ENCODE measurements around the gene FBXO34.

Gene FBXO34

GRCh38 chr14:55270832-55271571, at the start of gene FBXO34:
Gene FBXO34, plus strand, starts transcription at chr14:55271421. Its CDS starts 78,970 bp downstream, at chr14:55350391.
- peak within 1 kb of the TSS; percentile 92 for H3K4me3 Mint-ChIP-seq
- no peaks in the 10 kb centered on the region for H3K9me3 Mint-ChIP-seq
- H3K36me3 Mint-ChIP-seq (ENCODE audit: low read depth): no peaks in the 10 kb centered on the region

GRCh38 chr14:55221968-55222367, 49.3 kb upstream of the FBXO34 start:
- Mint-ChIP-seq H3K9me3 (peaks cover 9% of the 10 kb centered on the region), H3K27ac (no peak overlapping the region), H3K4me3 (no peak overlapping the region), H3K4me1 (ENCODE audit: low read depth) (no peaks in the 10 kb centered on the region), H3K36me3 (ENCODE audit: low read depth) (peaks cover 4% of the 10 kb centered on the region), H3K27me3 (peaks cover 4% of the 10 kb centered on the region)

More at GRCh38 chr14:55270832-55271571, at the start of gene FBXO34:
- Mint-ChIP-seq H3K27ac (peak within 1 kb of the TSS; percentile 94), H3K4me1 (ENCODE audit: low read depth) (peaks cover 43% of the 10 kb centered on the region), H3K27me3 (no peaks in the 10 kb centered on the region)

DNA sequence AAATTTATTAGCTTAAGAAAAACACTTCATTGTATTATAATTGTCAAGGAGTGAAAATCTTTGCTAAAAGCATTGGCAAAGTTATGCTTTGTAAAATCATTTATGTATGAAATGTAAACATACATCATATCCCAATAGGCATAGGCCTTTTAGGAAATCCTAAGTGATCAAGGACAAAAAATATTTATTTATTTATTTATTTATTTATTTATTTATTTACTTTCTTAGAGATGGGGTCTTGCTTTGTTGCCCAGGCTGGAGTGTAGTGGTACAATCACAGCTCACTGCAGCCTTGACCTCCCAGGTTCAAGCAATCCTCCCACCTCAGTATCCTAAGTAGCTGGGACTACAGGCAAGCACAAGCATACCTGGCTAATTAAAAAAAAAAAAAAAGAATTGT, 47.9 kb upstream of the FBXO34 start:
- no peaks in the 10 kb centered on the region for H3K4me1 Mint-ChIP-seq (ENCODE audit: low read depth)
- H3K36me3 Mint-ChIP-seq (ENCODE audit: low read depth): peaks cover 8% of the 10 kb centered on the region
- H3K27me3 Mint-ChIP-seq: peaks cover 8% of the 10 kb centered on the region
- H3K9me3 Mint-ChIP-seq: peaks cover 9% of the 10 kb centered on the region
- H3K4me3 Mint-ChIP-seq: no peak overlapping the region
- H3K27ac Mint-ChIP-seq: no peak overlapping the region

DNA sequence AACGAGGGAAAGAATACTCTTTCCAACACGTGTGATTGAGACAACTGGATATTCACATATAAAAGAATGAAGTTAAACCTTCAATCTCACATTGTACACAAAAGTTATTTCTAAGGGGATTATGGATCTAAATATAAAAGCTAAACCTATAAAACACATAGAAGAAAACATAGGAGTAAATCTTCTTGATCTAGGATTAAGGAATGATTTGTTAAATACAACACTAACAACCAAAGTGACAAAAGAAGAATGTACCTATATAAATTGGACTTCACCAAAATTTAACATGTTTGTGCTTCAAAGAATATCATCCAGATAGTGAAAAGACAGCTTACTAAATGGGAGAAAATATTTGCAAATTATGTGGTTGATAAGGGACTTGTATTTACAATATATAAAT, 43.0 kb upstream of the FBXO34 start:
- H3K36me3 Mint-ChIP-seq (ENCODE audit: low read depth): peaks cover 8% of the 10 kb centered on the region
- H3K27me3 Mint-ChIP-seq: peaks cover 17% of the 10 kb centered on the region
- H3K4me3 Mint-ChIP-seq: no peak overlapping the region
- H3K9me3 Mint-ChIP-seq: peaks cover 9% of the 10 kb centered on the region
- H3K27ac Mint-ChIP-seq: no peak overlapping the region
- no peaks in the 10 kb centered on the region for H3K4me1 Mint-ChIP-seq (ENCODE audit: low read depth)

GRCh38 chr14:55233591-55233990, 37.6 kb upstream of the FBXO34 start:
- no peak overlapping the region for H3K4me3 Mint-ChIP-seq
- no peaks in the 10 kb centered on the region for H3K9me3 Mint-ChIP-seq
- peaks cover 24% of the 10 kb centered on the region for H3K27me3 Mint-ChIP-seq
- no peaks in the 10 kb centered on the region for H3K4me1 Mint-ChIP-seq (ENCODE audit: low read depth)
- no peaks in the 10 kb centered on the region for H3K36me3 Mint-ChIP-seq (ENCODE audit: low read depth)
- H3K27ac Mint-ChIP-seq: no peak overlapping the region

- no peak overlapping the region for H3K4me3 Mint-ChIP-seq
- H3K27me3 Mint-ChIP-seq: peaks cover 22% of the 10 kb centered on the region
- no peaks in the 10 kb centered on the region for H3K36me3 Mint-ChIP-seq (ENCODE audit: low read depth)
Measured at GRCh38 chr14:55238019-55238680, 33.1 kb upstream of the FBXO34 start.

DNA sequence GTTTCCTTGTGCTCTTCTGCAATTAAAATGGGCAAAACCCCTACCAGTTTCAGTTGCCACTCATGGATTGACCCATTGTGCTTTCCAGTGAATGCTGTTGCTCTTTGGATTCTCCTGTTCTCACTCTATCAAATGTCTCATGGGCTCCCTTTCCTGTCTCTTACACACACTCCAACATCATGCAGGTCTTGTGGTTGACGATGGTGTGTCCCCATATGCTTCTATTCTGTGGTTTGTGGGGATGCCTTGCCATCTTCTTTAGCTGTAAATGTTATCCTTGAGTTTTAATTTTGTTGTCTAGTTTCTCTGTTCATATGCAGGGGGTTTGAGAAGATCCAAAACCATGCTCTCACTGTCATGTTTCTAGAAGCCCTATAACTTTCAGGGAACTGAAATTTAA, 31.9 kb upstream of the FBXO34 start:
- no peaks in the 10 kb centered on the region for H3K4me1 Mint-ChIP-seq (ENCODE audit: low read depth)

More at GRCh38 chr14:55238019-55238680, 33.1 kb upstream of the FBXO34 start:
- H3K4me1 Mint-ChIP-seq (ENCODE audit: low read depth): no peaks in the 10 kb centered on the region
- H3K9me3 Mint-ChIP-seq: no peaks in the 10 kb centered on the region
- no peak overlapping the region for H3K27ac Mint-ChIP-seq

GRCh38 chr14:55240526-55241178, 30.6 kb upstream of the FBXO34 start:
- H3K36me3 Mint-ChIP-seq (ENCODE audit: low read depth): no peaks in the 10 kb centered on the region
- H3K9me3 Mint-ChIP-seq: no peaks in the 10 kb centered on the region
- H3K4me3 Mint-ChIP-seq: no peak overlapping the region
- H3K27ac Mint-ChIP-seq: no peak overlapping the region
- H3K27me3 Mint-ChIP-seq: peaks cover 11% of the 10 kb centered on the region
- H3K4me1 Mint-ChIP-seq (ENCODE audit: low read depth): no peaks in the 10 kb centered on the region

More for the DNA sequence above, 31.9 kb upstream of the FBXO34 start:
- H3K27me3 Mint-ChIP-seq: peaks cover 22% of the 10 kb centered on the region
- no peak overlapping the region for H3K4me3 Mint-ChIP-seq
- no peak overlapping the region for H3K27ac Mint-ChIP-seq
- H3K36me3 Mint-ChIP-seq (ENCODE audit: low read depth): no peaks in the 10 kb centered on the region
- no peaks in the 10 kb centered on the region for H3K9me3 Mint-ChIP-seq

DNA sequence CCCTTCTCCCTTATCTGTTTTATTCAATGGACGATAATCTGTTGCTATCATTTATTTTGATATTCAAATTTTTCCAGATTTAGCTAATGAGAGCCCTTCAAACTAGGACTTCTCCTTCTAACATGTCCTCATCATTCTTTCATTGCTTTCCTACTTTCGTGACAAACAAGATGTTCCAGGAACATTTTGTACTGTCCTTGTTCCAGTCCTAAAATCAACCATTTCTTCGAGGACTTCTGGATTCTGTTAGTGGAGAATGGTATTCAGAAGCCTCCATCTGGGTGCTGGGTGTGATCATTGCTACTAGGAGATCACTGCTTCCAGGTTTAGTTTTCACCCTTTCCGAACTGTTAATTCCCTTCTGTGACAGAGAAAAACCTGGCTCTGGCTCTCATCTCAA, 29.5 kb upstream of the FBXO34 start:
- no peaks in the 10 kb centered on the region for H3K9me3 Mint-ChIP-seq
- no peak overlapping the region for H3K27ac Mint-ChIP-seq
- no peaks in the 10 kb centered on the region for H3K4me1 Mint-ChIP-seq (ENCODE audit: low read depth)
- H3K4me3 Mint-ChIP-seq: no peak overlapping the region
- H3K27me3 Mint-ChIP-seq: peaks cover 11% of the 10 kb centered on the region
- H3K36me3 Mint-ChIP-seq (ENCODE audit: low read depth): no peaks in the 10 kb centered on the region

DNA sequence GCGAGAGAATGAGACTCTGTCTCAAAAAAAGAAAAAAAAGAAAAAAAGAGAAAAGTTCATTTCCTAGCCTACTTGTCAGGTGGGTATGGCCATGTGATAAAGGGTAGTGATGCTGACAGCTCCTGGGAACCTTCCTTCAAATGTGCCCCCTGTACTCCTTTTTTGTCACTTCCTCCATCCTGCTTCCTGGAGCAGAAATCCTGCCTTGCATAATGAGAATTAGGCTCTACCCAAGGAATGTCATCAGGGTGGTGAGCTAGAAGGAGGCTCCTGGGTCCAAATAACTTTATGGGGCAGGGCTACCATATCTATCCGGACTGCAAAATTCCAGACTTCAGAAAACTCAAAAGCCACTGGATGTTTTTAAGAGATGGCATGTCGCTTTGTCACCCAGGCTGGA, 27.8 kb upstream of the FBXO34 start:
- Mint-ChIP-seq H3K27ac (no peak overlapping the region), H3K36me3 (ENCODE audit: low read depth) (no peaks in the 10 kb centered on the region), H3K4me1 (ENCODE audit: low read depth) (no peaks in the 10 kb centered on the region), H3K27me3 (peaks cover 11% of the 10 kb centered on the region), H3K4me3 (no peak overlapping the region), H3K9me3 (no peaks in the 10 kb centered on the region)

- Mint-ChIP-seq H3K4me3 (no peak overlapping the region), H3K27ac (no peak overlapping the region), H3K36me3 (ENCODE audit: low read depth) (no peaks in the 10 kb centered on the region), H3K4me1 (ENCODE audit: low read depth) (no peaks in the 10 kb centered on the region), H3K27me3 (peaks cover 14% of the 10 kb centered on the region), H3K9me3 (no peaks in the 10 kb centered on the region)
Measured at GRCh38 chr14:55243813-55244212, 27.4 kb upstream of the FBXO34 start.

DNA sequence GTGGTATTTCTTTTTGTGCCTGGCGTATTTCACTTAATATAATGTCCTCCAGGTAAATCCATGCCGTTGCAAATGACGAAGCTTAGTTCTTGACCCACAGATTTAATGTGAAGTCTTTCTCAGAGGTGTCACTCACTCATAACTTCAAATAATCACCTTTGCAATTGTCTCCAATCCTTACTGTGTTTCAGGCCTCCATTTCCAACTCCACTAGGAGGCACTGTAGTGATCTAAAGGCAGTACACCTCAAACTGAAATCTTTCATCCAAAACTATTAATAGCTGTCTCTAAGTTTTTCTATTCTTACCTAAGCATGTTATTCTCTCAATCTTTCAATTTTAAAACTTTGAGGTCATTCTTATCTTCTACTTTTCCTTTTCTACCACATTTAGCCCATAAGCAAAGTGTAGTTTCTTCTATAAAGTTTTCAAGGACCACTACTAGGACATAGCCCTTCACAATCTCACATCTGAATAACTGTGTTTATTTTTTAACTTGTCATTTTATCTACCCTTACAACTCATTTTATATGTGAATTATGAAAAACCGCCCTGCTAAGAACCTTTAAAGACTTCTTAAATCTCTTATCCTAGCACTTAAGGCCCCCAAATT, 25.5 kb upstream of the FBXO34 start:
- Mint-ChIP-seq H3K9me3 (no peaks in the 10 kb centered on the region), H3K27me3 (peaks cover 12% of the 10 kb centered on the region), H3K4me3 (no peak overlapping the region), H3K4me1 (ENCODE audit: low read depth) (no peaks in the 10 kb centered on the region), H3K27ac (no peak overlapping the region), H3K36me3 (ENCODE audit: low read depth) (no peaks in the 10 kb centered on the region)

DNA sequence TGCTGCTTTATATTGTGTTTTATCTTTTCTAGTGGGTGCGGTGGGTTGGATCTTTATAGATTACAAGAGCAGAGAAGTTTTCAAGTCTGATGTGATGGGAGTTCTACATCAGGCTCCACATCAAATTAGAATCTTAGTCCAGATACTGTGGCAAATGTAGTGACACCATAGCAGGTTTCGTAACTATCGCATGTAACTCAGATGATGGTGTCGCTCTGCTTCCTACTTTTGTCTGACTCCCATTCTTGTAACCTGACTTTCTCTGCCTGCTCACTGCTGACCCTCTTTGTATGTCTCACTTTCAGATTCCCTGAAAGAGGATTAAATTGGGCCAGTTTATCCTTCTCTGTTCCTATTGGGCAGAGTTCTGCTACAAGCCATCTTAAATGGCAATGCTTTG, 22.8 kb upstream of the FBXO34 start:
- H3K9me3 Mint-ChIP-seq: no peaks in the 10 kb centered on the region
- H3K4me3 Mint-ChIP-seq: no peak overlapping the region
- peaks cover 9% of the 10 kb centered on the region for H3K27me3 Mint-ChIP-seq
- H3K36me3 Mint-ChIP-seq (ENCODE audit: low read depth): no peaks in the 10 kb centered on the region
- no peak overlapping the region for H3K27ac Mint-ChIP-seq
- no peaks in the 10 kb centered on the region for H3K4me1 Mint-ChIP-seq (ENCODE audit: low read depth)

DNA sequence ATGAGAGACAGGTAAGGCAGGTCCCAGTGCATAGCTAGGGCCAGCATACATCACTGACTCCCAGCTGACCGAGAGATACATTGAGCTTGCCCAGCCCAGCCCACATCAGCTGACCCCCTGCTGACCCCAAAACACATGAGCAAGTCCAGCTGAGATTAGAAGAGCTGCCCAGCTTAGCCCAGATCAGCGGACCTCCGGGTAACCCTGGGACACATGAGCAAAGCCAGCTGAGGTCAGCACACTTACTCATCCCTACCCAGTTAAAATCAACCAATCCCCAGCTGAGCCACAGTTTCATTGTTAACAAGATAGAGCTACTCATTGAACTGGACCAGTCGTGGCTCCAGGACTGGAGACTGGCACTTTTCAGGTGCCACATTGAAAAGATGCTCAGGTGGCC, 21.8 kb upstream of the FBXO34 start:
- Mint-ChIP-seq H3K27ac (no peak overlapping the region), H3K4me1 (ENCODE audit: low read depth) (no peaks in the 10 kb centered on the region), H3K9me3 (no peaks in the 10 kb centered on the region), H3K4me3 (no peak overlapping the region), H3K27me3 (peaks cover 9% of the 10 kb centered on the region), H3K36me3 (ENCODE audit: low read depth) (no peaks in the 10 kb centered on the region)

- Mint-ChIP-seq H3K9me3 (no peaks in the 10 kb centered on the region), H3K4me1 (ENCODE audit: low read depth) (no peaks in the 10 kb centered on the region)
Measured at GRCh38 chr14:55253276-55253675, 17.9 kb upstream of the FBXO34 start.

More at GRCh38 chr14:55253276-55253675, 17.9 kb upstream of the FBXO34 start:
- H3K27me3 Mint-ChIP-seq: peaks cover 13% of the 10 kb centered on the region
- no peaks in the 10 kb centered on the region for H3K36me3 Mint-ChIP-seq (ENCODE audit: low read depth)
- H3K27ac Mint-ChIP-seq: no peak overlapping the region
- no peak overlapping the region for H3K4me3 Mint-ChIP-seq

All from stimulated activated naive CD8-positive, alpha-beta T cell treated with anti-CD3 and anti-CD28 coated beads, Interleukin-15, Interleukin-2, amounts not matched to agents 100 ng/mL and 50 ng/mL, for 24 hours (primary cell).